HG02938 (cell line): ENCODE data around the gene MUC4.
"Not testable (repeated sequence)": the region's sequence is repeated elsewhere in the genome, so short reads cannot be mapped to it uniquely, and the experiment has no call there.

Experiments
- ATAC-seq: cut with Tn5 transposase; IDR thresholded peaks from one replicate; pipeline ENCODE4 v1.9.1; 2021; ENCODE audit warnings: mild to moderate bottlenecking, moderate library complexity; ENCODE audit not compliant: unreplicated experiment

MUC4 gene

GRCh38 chr3:195748661-195749060 is 63.1 kb downstream of the MUC4 start:
- no peak for ATAC-seq

GRCh38 chr3:195746751-195747150 is 65.0 kb downstream of the MUC4 start:
- ATAC-seq = no peak

GRCh38 chr3:195746346-195746745 is 65.4 kb downstream of the MUC4 start:
- no peak for ATAC-seq

- no peak for ATAC-seq
These were observed 67.3 kb downstream of the MUC4 start for GRCh38 chr3:195744437-195744836.

- no peak for ATAC-seq
These were observed 72.1 kb downstream of the MUC4 start for GRCh38 chr3:195739561-195740111.

GRCh38 chr3:195738274-195739044 is 73.3 kb downstream of the MUC4 start:
- ATAC-seq = no peak

GRCh38 chr3:195737782-195738181 is 73.9 kb downstream of the MUC4 start:
- ATAC-seq = not testable (repeated sequence)

- no peak for ATAC-seq
These were observed 74.8 kb downstream of the MUC4 start for GRCh38 chr3:195736866-195737490.

GRCh38 chr3:195735036-195735695 is 76.6 kb downstream of the MUC4 start:
- no peak for ATAC-seq

- no peak for ATAC-seq
These were observed 78.8 kb downstream of the MUC4 start for GRCh38 chr3:195732940-195733339.

GRCh38 chr3:195731356-195731905 is 80.3 kb downstream of the MUC4 start:
- ATAC-seq = no peak

GRCh38 chr3:195729476-195730251 is 82.1 kb downstream of the MUC4 start:
- no peak for ATAC-seq

- ATAC-seq = not testable (repeated sequence)
These were observed 82.9 kb downstream of the MUC4 start for GRCh38 chr3:195728789-195729188.

GRCh38 chr3:195727606-195728195 is 84.0 kb downstream of the MUC4 start:
- no peak for ATAC-seq

- not testable (repeated sequence) for ATAC-seq
These were observed 85.6 kb downstream of the MUC4 start for GRCh38 chr3:195725916-195726740.

GRCh38 chr3:195724363-195724762 is 87.4 kb downstream of the MUC4 start:
- not testable (repeated sequence) for ATAC-seq

- not testable (repeated sequence) for ATAC-seq
These were observed 88.8 kb downstream of the MUC4 start for GRCh38 chr3:195722996-195723345.

- ATAC-seq = not testable (repeated sequence)
These were observed 89.4 kb downstream of the MUC4 start for GRCh38 chr3:195722139-195722995.
